Liver (tissue), 9 donors: ENCODE data around the gene CYP1A2. TPM values are rescaled to one million over a fixed set of nuclear protein-coding genes. Genes with fewer than 3 reads are reported as not detected.

Source experiments
- DNase-seq: peaks from one replicate; pipeline ENCODE4 v3.0.0-alpha.2; 2017; ENCODE audit warnings: low spot score
- H3K27ac ChIP-seq, 2 donors: one replicate each; pipeline ENCODE4 v1.7.0; 2013; ENCODE audit warnings: inconsistent platforms in 2 of 2, low read length in 2 of 2, control low read depth in 1 of 2, low read depth in 1 of 2, mild to moderate bottlenecking in 1 of 2
- H3K27me3 ChIP-seq, 4 donors: one replicate each; pipeline versions ENCODE4 v1.6.1 to v1.7.0; 2013; ENCODE audit warnings: low read length in 3 of 4, inconsistent platforms in 1 of 4, mild to moderate bottlenecking in 1 of 4, moderate library complexity in 1 of 4; ENCODE audit not compliant: control insufficient read depth in 4 of 4, insufficient read depth in 4 of 4
- H3K36me3 ChIP-seq, 4 donors: one replicate each; pipeline versions ENCODE4 v1.6.1 to v1.7.0; 2013; ENCODE audit warnings: low read length in 3 of 4, mild to moderate bottlenecking in 3 of 4, low read depth in 1 of 4, moderate library complexity in 1 of 4; ENCODE audit not compliant: control insufficient read depth in 4 of 4, insufficient read depth in 3 of 4
- H3K4me1 ChIP-seq, 4 donors: one replicate each; pipeline versions ENCODE4 v1.6.1 to v1.7.0; 2013; ENCODE audit warnings: low read length in 3 of 4, mild to moderate bottlenecking in 3 of 4, moderate library complexity in 1 of 4; ENCODE audit not compliant: control insufficient read depth in 4 of 4, insufficient read depth in 4 of 4
- H3K4me3 ChIP-seq, 3 donors: one replicate each; pipeline versions ENCODE4 v1.6.1 to v1.7.0; 2013; ENCODE audit warnings: low read length in 3 of 3, control low read depth in 1 of 3, low read depth in 1 of 3, mild to moderate bottlenecking in 1 of 3
- H3K9ac ChIP-seq, 2 donors: one replicate each; pipeline ENCODE4 v1.7.0; 2013; ENCODE audit warnings: low read length in 2 of 2, mild to moderate bottlenecking in 2 of 2, moderate library complexity in 2 of 2, control low read depth in 1 of 2, low read depth in 1 of 2
- H3K9me3 ChIP-seq, 4 donors: one replicate each; pipeline versions ENCODE4 v1.6.1 to v1.7.0; 2013; ENCODE audit warnings: low read length in 3 of 4; ENCODE audit not compliant: control insufficient read depth in 4 of 4
- ATF3 ChIP-seq: IDR thresholded peaks from 2 replicates; pipeline ENCODE4 v1.6.1; 2016; ENCODE audit warnings: antibody characterized with exemption
- CTCF ChIP-seq: fragments of 150-350 bp; IDR thresholded peaks from 2 replicates; pipeline ENCODE4 v1.5.1; 2017; ENCODE audit warnings: improper control_type of control experiment, low read depth, low read length; ENCODE audit not compliant: missing input control
- EGR1 ChIP-seq, 2 donors: IDR thresholded peaks; 2 replicates each; pipeline ENCODE4 v1.6.1; 2016 to 2018; ENCODE audit warnings: antibody characterized with exemption in 2 of 2, low read depth in 2 of 2
- FOXA1 ChIP-seq: IDR thresholded peaks from 2 replicates; pipeline ENCODE4 v1.6.1; 2016; ENCODE audit warnings: antibody characterized with exemption
- FOXA2 ChIP-seq: IDR thresholded peaks from 2 replicates; pipeline ENCODE4 v1.6.1; 2016; ENCODE audit warnings: antibody characterized with exemption
- GABPA ChIP-seq, 2 donors: IDR thresholded peaks in 1 of 2; conservative IDR thresholded peaks in 1 of 2; 2 replicates each; pipeline ENCODE4 v1.6.1; 2016; ENCODE audit warnings: antibody characterized with exemption in 2 of 2, mild to moderate bottlenecking in 1 of 2, moderate library complexity in 1 of 2
- HNF4A ChIP-seq, 2 donors: conservative IDR thresholded peaks; 2 replicates each; pipeline ENCODE4 v1.6.1; 2016; ENCODE audit warnings: antibody characterized with exemption in 2 of 2, mild to moderate bottlenecking in 2 of 2
- HNF4G ChIP-seq: IDR thresholded peaks from 2 replicates; pipeline ENCODE4 v1.6.1; 2016; ENCODE audit warnings: antibody characterized with exemption
- JUND ChIP-seq, 2 donors: IDR thresholded peaks; 2 replicates each; pipeline ENCODE4 v1.6.1; 2016; ENCODE audit warnings: antibody characterized with exemption in 2 of 2
- MAX ChIP-seq: IDR thresholded peaks from 2 replicates; pipeline ENCODE4 v1.6.1; 2016; ENCODE audit warnings: antibody characterized with exemption
- NR2F2 ChIP-seq: IDR thresholded peaks from 2 replicates; pipeline ENCODE4 v1.6.1; 2016; ENCODE audit warnings: antibody characterized with exemption
- RAD21 ChIP-seq, 2 donors: IDR thresholded peaks; 2 replicates each; pipeline ENCODE4 v1.6.1; 2016; ENCODE audit warnings: antibody characterized with exemption in 2 of 2, mild to moderate bottlenecking in 2 of 2
- REST ChIP-seq: IDR thresholded peaks from 2 replicates; pipeline ENCODE4 v1.6.1; 2016; ENCODE audit warnings: antibody characterized with exemption, mild to moderate bottlenecking
- RXRA ChIP-seq, 2 donors: IDR thresholded peaks; 2 replicates each; pipeline ENCODE4 v1.6.1; 2017 to 2018; ENCODE audit warnings: antibody characterized with exemption in 2 of 2, mild to moderate bottlenecking in 1 of 2
- TAF1 ChIP-seq: conservative IDR thresholded peaks from 2 replicates; pipeline ENCODE4 v1.6.1; 2016; ENCODE audit warnings: antibody characterized with exemption, mild to moderate bottlenecking
- YY1 ChIP-seq: IDR thresholded peaks from 2 replicates; pipeline ENCODE4 v1.6.1; 2016; ENCODE audit warnings: antibody characterized with exemption, mild to moderate bottlenecking
- ZBTB33 ChIP-seq: IDR thresholded peaks from 2 replicates; pipeline ENCODE4 v1.6.1; 2016; ENCODE audit warnings: antibody characterized with exemption
- WGBS: extraction: QIAGEN DNeasy Blood & Tissue Kit; methylation state at CpG from one replicate; pipeline ENCODE4 v1.1.7; 2013; 5-methylcytosine and 5-hydroxymethylcytosine counted together
- polyA plus RNA-seq, 2 donors: library from polyadenylated mRNA; stranded (reverse) in 1 of 2; unstranded in 1 of 2; fragments of 200-250 nt in 1 of 2; fragments of >200 nt in 1 of 2; fragmentation: Nextera tagmentation in 1 of 2; extraction: Ambion mirVana in 1 of 2; gene quantifications; one replicate each; pipeline versions ENCODE4 v1.2.1 to v1.2.3, GENCODE V29; 2013 to 2015
- total RNA-seq, 2 donors: library from RNA; depleted of rRNA; stranded (reverse); fragments of >200 nt; gene quantifications; one replicate each; pipeline ENCODE4 v1.2.3, GENCODE V29; 2014
- donor health status: healthy.
- donor health status: healthy.
- donor health status: healthy.
- donor health status: healthy.
- donor health status: healthy.

Gene CYP1A2
- total and polyA plus RNA-seq, 4 donors = 21.8 to 32.5 (median 31.7) TPM; not detected in 1

GRCh38 chr15:74769463-74770025, 20.9 kb downstream of the CYP1A2 start:
- 68% methylated on average over 7 of the region's 7 CpGs for WGBS
- TF ChIP-seq EGR1 (IDR thresholded peaks at IDR 0.05; ENCODE audit: low read depth in 2 of 2) (no peak), ATF3 (no peak), FOXA1 (no peak), TAF1 (no peak), RXRA (IDR thresholded peaks at IDR 0.05) (no peak), YY1 (no peak), RAD21 (IDR thresholded peaks at IDR 0.05) (no peak), HNF4A (conservative IDR thresholded peaks at IDR 0.05) (no peak), CTCF (no peak), GABPA (IDR thresholded peaks at IDR 0.05 in 1 of 2, conservative IDR thresholded peaks at IDR 0.05 in 1 of 2) (no peak), FOXA2 (no peak), REST (no peak)
- no peak for DNase-seq
- H3K9ac ChIP-seq = no peak overlapping the region
- peaks cover 0 to 6% (median 3%) of the 10 kb centered on the region in 4 donors for H3K4me1 ChIP-seq
- no peak overlapping the region for H3K4me3 ChIP-seq
- H3K9me3 ChIP-seq = no peaks in the 10 kb centered on the region
- no peaks in the 10 kb centered on the region for H3K36me3 ChIP-seq
- no peak overlapping the region for H3K27ac ChIP-seq
- no peaks in the 10 kb centered on the region for H3K27me3 ChIP-seq

- 57% methylated on average over 4 of the region's 4 CpGs for WGBS
- H3K9me3 ChIP-seq = no peaks in the 10 kb centered on the region
- no peak overlapping the region for H3K27ac ChIP-seq
- H3K36me3 ChIP-seq = no peaks in the 10 kb centered on the region
- peaks cover 0 to 6% (median 3%) of the 10 kb centered on the region in 4 donors for H3K4me1 ChIP-seq
- H3K9ac ChIP-seq = no peak overlapping the region
- H3K27me3 ChIP-seq = no peaks in the 10 kb centered on the region
- no peak for DNase-seq
- no peak overlapping the region for H3K4me3 ChIP-seq
- no peak for TF ChIP-seq RAD21 (IDR thresholded peaks at IDR 0.05)
- TF ChIP-seq FOXA1 = no peak
- no peak for TF ChIP-seq FOXA2
- no peak for TF ChIP-seq JUND (IDR thresholded peaks at IDR 0.05)
- TF ChIP-seq RXRA (IDR thresholded peaks at IDR 0.05) = no peak
- no peak for TF ChIP-seq YY1
- TF ChIP-seq ZBTB33 = no peak
- no peak for TF ChIP-seq ATF3
- TF ChIP-seq TAF1 = no peak
- TF ChIP-seq EGR1 (IDR thresholded peaks at IDR 0.05; ENCODE audit: low read depth in 2 of 2) = no peak
- TF ChIP-seq REST = no peak
- no peak for TF ChIP-seq HNF4G
- TF ChIP-seq MAX = no peak
- TF ChIP-seq HNF4A (conservative IDR thresholded peaks at IDR 0.05) = no peak
- no peak for TF ChIP-seq NR2F2
Measured at GRCh38 chr15:74770211-74770903, 21.7 kb downstream of the CYP1A2 start.
